Activated CD4-positive, alpha-beta T cell treated with anti-CD3 and anti-CD28 coated beads for 36 hours (primary cell): Measurements from ENCODE around the gene ITPR2. TPM values are rescaled to one million over a fixed set of nuclear protein-coding genes. Genes with fewer than 3 reads are reported as not detected.

Source experiments
- ATAC-seq: fragments of 200-7000 bp; cut with Tn5 transposase; one replicate; pipeline ENCODE4 v1.10.0; 2021; ENCODE audit warnings: mild to moderate bottlenecking, moderate library complexity
- CTCF ChIA-PET: fragments of 350-600 bp; sonication (Branson Sonifier 250); formaldehyde crosslinking; loops from one replicate; lab custom pipeline; 2021; ENCODE audit warnings: antibody characterized with exemption; lab: Charles Lee
- POLR2A ChIA-PET: fragments of 350-600 bp; sonication (Branson Sonifier 250); formaldehyde crosslinking; loops from one replicate; lab custom pipeline; 2021; ENCODE audit warnings: antibody characterized with exemption, inconsistent platforms; lab: Charles Lee
- DNase-seq: peaks from one replicate; pipeline ENCODE4 v3.0.0-alpha.2; 2020
- H3K27ac Mint-ChIP-seq: one replicate; pipeline ENCODE4 v1.8.0; 2021; ENCODE audit warnings: mixed read lengths
- H3K27me3 Mint-ChIP-seq: one replicate; pipeline ENCODE4 v1.8.0; 2021; ENCODE audit warnings: mixed read lengths
- H3K36me3 Mint-ChIP-seq: one replicate; pipeline ENCODE4 v1.8.0; 2021; ENCODE audit warnings: low read depth, mixed read lengths
- H3K4me1 Mint-ChIP-seq: one replicate; pipeline ENCODE4 v1.8.0; 2021; ENCODE audit warnings: mixed read lengths
- H3K4me3 Mint-ChIP-seq: one replicate; pipeline ENCODE4 v1.8.0; 2021; ENCODE audit warnings: mild to moderate bottlenecking, moderate library complexity, mixed read lengths
- H3K9me3 Mint-ChIP-seq: one replicate; pipeline ENCODE4 v1.8.0; 2021; ENCODE audit warnings: low read depth, mixed read lengths
- intact Hi-C, 2 experiments: fragments of 100-400 bp; cut with DNase I in 1 of 2; cut with micrococcal nuclease in 1 of 2; formaldehyde crosslinking; loops; one replicate each; pipeline versions ENCODE4 v1.14.2 to v1.15.1; 2022 to 2024; cut with DNase I, micrococcal nuclease
- total RNA-seq, 2 experiments: library from RNA; stranded (reverse); gene quantifications; one replicate each; pipeline ENCODE4 v1.2.3, GENCODE V29; 2021

Gene ITPR2
- total RNA-seq, 2 experiments from 2014 or later = 27.3 to 28.6 TPM

- no peak overlapping the region for H3K27ac Mint-ChIP-seq
- DNase-seq (no peak), ATAC-seq (no peak)
- POLR2A ChIA-PET = no interaction called here
- no peaks in the 10 kb centered on the region for H3K4me1 Mint-ChIP-seq
- intact Hi-C loops = no loop called here
- H3K36me3 Mint-ChIP-seq = peaks cover 17% of the 10 kb centered on the region
- no peak overlapping the region for H3K4me3 Mint-ChIP-seq
- CTCF ChIA-PET = interaction anchor here (1.0 kb wide), 1 partner anchor 12 kb away, joined by 5 read pairs; no protein-coding TSS in a partner anchor
- H3K9me3 Mint-ChIP-seq = no peaks in the 10 kb centered on the region
- no peaks in the 10 kb centered on the region for H3K27me3 Mint-ChIP-seq
These were observed 119.1 kb downstream of the ITPR2 start for GRCh38 chr12:26713885-26714383.

- no peak overlapping the region for H3K4me3 Mint-ChIP-seq
- H3K27me3 Mint-ChIP-seq = no peaks in the 10 kb centered on the region
- CTCF ChIA-PET = no interaction called here
- no peak overlapping the region for H3K27ac Mint-ChIP-seq
- no peaks in the 10 kb centered on the region for H3K4me1 Mint-ChIP-seq
- intact Hi-C loops = no loop called here
- peaks cover 27% of the 10 kb centered on the region for H3K36me3 Mint-ChIP-seq
- peaks cover 2% of the 10 kb centered on the region for H3K9me3 Mint-ChIP-seq
- no peak for DNase-seq
- POLR2A ChIA-PET = no interaction called here
- no peak for ATAC-seq
These were observed 120.1 kb downstream of the ITPR2 start for GRCh38 chr12:26712892-26713291.

- Mint-ChIP-seq H3K27me3 (no peaks in the 10 kb centered on the region), H3K27ac (no peak overlapping the region), H3K4me3 (no peak overlapping the region), H3K36me3 (peaks cover 27% of the 10 kb centered on the region), H3K9me3 (peaks cover 2% of the 10 kb centered on the region), H3K4me1 (no peaks in the 10 kb centered on the region)
- intact Hi-C loops = no loop called here
- CTCF ChIA-PET = interaction anchor here (0.8 kb wide), 1 partner anchor 10 kb away, joined by 3 read pairs; no protein-coding TSS in a partner anchor
- POLR2A ChIA-PET = no interaction called here
- ATAC-seq = no peak
- no peak for DNase-seq
These were observed 121.4 kb downstream of the ITPR2 start for GRCh38 chr12:26711569-26711968.

GRCh38 chr12:26711072-26711471 lies 121.9 kb downstream of the ITPR2 start:
- H3K4me3 Mint-ChIP-seq = no peak overlapping the region
- peaks cover 24% of the 10 kb centered on the region for H3K36me3 Mint-ChIP-seq
- H3K9me3 Mint-ChIP-seq = peaks cover 2% of the 10 kb centered on the region
- ChIA-PET POLR2A (no interaction called here), CTCF (no interaction called here)
- no peak overlapping the region for H3K27ac Mint-ChIP-seq
- no peak for ATAC-seq
- H3K4me1 Mint-ChIP-seq = no peaks in the 10 kb centered on the region
- intact Hi-C loops = no loop called here
- no peaks in the 10 kb centered on the region for H3K27me3 Mint-ChIP-seq
- DNase-seq = no peak

- ATAC-seq (no peak), DNase-seq (no peak)
- ChIA-PET CTCF (no interaction called here), POLR2A (no interaction called here)
- Mint-ChIP-seq H3K4me3 (no peak overlapping the region), H3K36me3 (peaks cover 14% of the 10 kb centered on the region), H3K4me1 (no peaks in the 10 kb centered on the region), H3K27me3 (no peaks in the 10 kb centered on the region), H3K9me3 (peaks cover 2% of the 10 kb centered on the region), H3K27ac (no peak overlapping the region)
- intact Hi-C loops = no loop called here
These were observed 127.1 kb downstream of the ITPR2 start for GRCh38 chr12:26705851-26706250.

- H3K4me3 Mint-ChIP-seq = no peak overlapping the region
- H3K27me3 Mint-ChIP-seq = no peaks in the 10 kb centered on the region
- peaks cover 12% of the 10 kb centered on the region for H3K36me3 Mint-ChIP-seq
- no peak for DNase-seq
- no peaks in the 10 kb centered on the region for H3K4me1 Mint-ChIP-seq
- CTCF ChIA-PET = no interaction called here
- intact Hi-C loops = loop anchor here in 1 of 2 experiments (5.0 kb wide), 1 partner anchor 273 kb away; no protein-coding TSS in a partner anchor
- peaks cover 2% of the 10 kb centered on the region for H3K9me3 Mint-ChIP-seq
- H3K27ac Mint-ChIP-seq = no peak overlapping the region
- ATAC-seq = no peak
- POLR2A ChIA-PET = no interaction called here
These were observed 128.1 kb downstream of the ITPR2 start for GRCh38 chr12:26704684-26705460.

GRCh38 chr12:26704214-26704613 lies 128.8 kb downstream of the ITPR2 start:
- CTCF ChIA-PET = interaction anchor here (1.7 kb wide), 1 partner anchor 11 kb away, joined by 6 read pairs; no protein-coding TSS in a partner anchor

GRCh38 chr12:26702741-26703140 lies 130.3 kb downstream of the ITPR2 start:
- Mint-ChIP-seq H3K27me3 (no peaks in the 10 kb centered on the region), H3K9me3 (no peaks in the 10 kb centered on the region), H3K27ac (no peak overlapping the region), H3K36me3 (peaks cover 13% of the 10 kb centered on the region), H3K4me1 (peaks cover 6% of the 10 kb centered on the region), H3K4me3 (no peak overlapping the region)
- ATAC-seq (no peak), DNase-seq (no peak)
- ChIA-PET CTCF (interaction anchor here (0.7 to 2.9 kb wide), 6 partner anchors 11 to 606 kb away, joined by 3 to 12 read pairs (median 5); no protein-coding TSS in a partner anchor), POLR2A (interaction anchor here (0.7 kb wide), 1 partner anchor 18 kb away, joined by 4 read pairs; no protein-coding TSS in a partner anchor)
- intact Hi-C loops = loop anchor here in 1 of 2 experiments (5.0 kb wide), 1 partner anchor 270 kb away; no protein-coding TSS in a partner anchor

More at GRCh38 chr12:26704214-26704613, 128.8 kb downstream of the ITPR2 start:
- Mint-ChIP-seq H3K36me3 (peaks cover 13% of the 10 kb centered on the region), H3K4me1 (no peaks in the 10 kb centered on the region), H3K27ac (no peak overlapping the region), H3K27me3 (no peaks in the 10 kb centered on the region), H3K9me3 (peaks cover 2% of the 10 kb centered on the region), H3K4me3 (no peak overlapping the region)
- no peak for DNase-seq
- intact Hi-C loops = loop anchor here in 1 of 2 experiments (5.0 kb wide), 1 partner anchor 272 kb away; no protein-coding TSS in a partner anchor
- POLR2A ChIA-PET = no interaction called here
- ATAC-seq = no peak

GRCh38 chr12:26701604-26702215 lies 131.3 kb downstream of the ITPR2 start:
- POLR2A ChIA-PET = interaction anchor here (0.5 kb wide), 1 partner anchor 179 kb away, joined by 3 read pairs; no protein-coding TSS in a partner anchor
- peak; percentile 51 for ATAC-seq
- Mint-ChIP-seq H3K27me3 (no peaks in the 10 kb centered on the region), H3K36me3 (peaks cover 20% of the 10 kb centered on the region), H3K4me3 (no peak overlapping the region), H3K9me3 (no peaks in the 10 kb centered on the region), H3K4me1 (peaks cover 13% of the 10 kb centered on the region), H3K27ac (no peak overlapping the region)
- DNase-seq = no peak
- CTCF ChIA-PET = interaction anchor here (0.5 to 2.9 kb wide), 28 partner anchors 9 to 1466 kb away, joined by 3 to 12 read pairs (median 4); partner anchors contain the start of gene ITPR2
- intact Hi-C loops = loop anchor here (1.0 to 5.0 kb wide), 3 partner anchors 269 to 605 kb away; no protein-coding TSS in a partner anchor

GRCh38 chr12:26700430-26700829 lies 132.6 kb downstream of the ITPR2 start:
- Mint-ChIP-seq H3K27ac (no peak overlapping the region), H3K36me3 (peaks cover 30% of the 10 kb centered on the region), H3K4me3 (no peak overlapping the region), H3K4me1 (peaks cover 13% of the 10 kb centered on the region), H3K27me3 (no peaks in the 10 kb centered on the region), H3K9me3 (no peaks in the 10 kb centered on the region)
- intact Hi-C loops = loop anchor here (2.0 to 5.0 kb wide), 2 partner anchors 268 to 604 kb away; no protein-coding TSS in a partner anchor
- DNase-seq = no peak
- no peak for ATAC-seq
- POLR2A ChIA-PET = interaction anchor here (0.6 kb wide), 1 partner anchor 9 kb away, joined by 3 read pairs; no protein-coding TSS in a partner anchor
- CTCF ChIA-PET = interaction anchor here (1.5 kb wide), 1 partner anchor 18 kb away, joined by 9 read pairs; no protein-coding TSS in a partner anchor

- H3K36me3 Mint-ChIP-seq = peaks cover 38% of the 10 kb centered on the region
- intact Hi-C loops = no loop called here
- no peak overlapping the region for H3K4me3 Mint-ChIP-seq
- CTCF ChIA-PET = no interaction called here
- POLR2A ChIA-PET = no interaction called here
- no peaks in the 10 kb centered on the region for H3K9me3 Mint-ChIP-seq
- DNase-seq = no peak
- peaks cover 13% of the 10 kb centered on the region for H3K4me1 Mint-ChIP-seq
- no peak for ATAC-seq
- no peaks in the 10 kb centered on the region for H3K27me3 Mint-ChIP-seq
- H3K27ac Mint-ChIP-seq = no peak overlapping the region
These were observed 133.8 kb downstream of the ITPR2 start for GRCh38 chr12:26699237-26699636.
